K562 (cell line): ENCODE results near the gene CARD8. TPM values are rescaled to one million over a fixed set of nuclear protein-coding genes. Genes with fewer than 3 reads are reported as not detected.

ENCODE experiments used
- BCLAF1 ChIP-seq, 2 experiments: fragments of 450-650 bp in 1 of 2; IDR thresholded peaks; 2 replicates each; pipeline ENCODE4 v1.6.1; 2011 to 2017; ENCODE audit warnings: low read depth in 2 of 2, antibody characterized with exemption in 1 of 2, borderline replicate concordance in 1 of 2, low read length in 1 of 2, mild to moderate bottlenecking in 1 of 2, mixed read lengths in 1 of 2; ENCODE audit not compliant: control insufficient read depth in 1 of 2
- CREB3 ChIP-seq: fragments of 450-650 bp; conservative IDR thresholded peaks from 2 replicates; pipeline ENCODE4 v1.6.1; 2016; ENCODE audit warnings: missing genetic modification characterization, low read depth, mild to moderate bottlenecking, missing compliant biosample characterization, moderate library complexity
- CTBP1 ChIP-seq: fragments of 450-650 bp; IDR thresholded peaks from 2 replicates; pipeline ENCODE4 v1.6.1; 2016; ENCODE audit warnings: borderline replicate concordance
- FOXM1 ChIP-seq, 2 experiments: fragments of 450-650 bp in 1 of 2; sonication (generic) in 1 of 2; formaldehyde crosslinking in 1 of 2; IDR thresholded peaks; 2 replicates each; pipeline versions ENCODE4 v1.6.1 to v1.9.0; 2017 to 2022; ENCODE audit warnings: low read depth in 2 of 2, mild to moderate bottlenecking in 2 of 2, missing genetic modification reagents in 1 of 2, moderate library complexity in 1 of 2
- HDAC1 ChIP-seq, 2 experiments: fragments of 450-650 bp; IDR thresholded peaks; 2 replicates each; pipeline ENCODE4 v1.6.1; 2016 to 2017; ENCODE audit warnings: inconsistent platforms in 1 of 2, mild to moderate bottlenecking in 1 of 2, moderate library complexity in 1 of 2
- ILK ChIP-seq: fragments of 450-650 bp; IDR thresholded peaks from 2 replicates; pipeline ENCODE4 v1.6.1; 2016; ENCODE audit warnings: missing genetic modification characterization, low read depth, mild to moderate bottlenecking, missing compliant biosample characterization, moderate library complexity, borderline replicate concordance
- NFIX ChIP-seq: fragments of 250-450 bp; sonication (Bioruptor Pico); IDR thresholded peaks from 2 replicates; pipeline ENCODE4 v1.4.0; 2020; ENCODE audit warnings: low read depth, mild to moderate bottlenecking, moderate library complexity
- NR2F6 ChIP-seq: fragments of 450-650 bp; formaldehyde crosslinking; IDR thresholded peaks from 2 replicates; pipeline ENCODE4 v1.4.0; 2020; ENCODE audit warnings: mild to moderate bottlenecking
- RHOXF2B ChIP-seq: fragments of 250-450 bp; sonication (Bioruptor Pico); conservative IDR thresholded peaks from 2 replicates; pipeline ENCODE4 v1.5.1; 2021
- TCF7 ChIP-seq: sonication (generic); IDR thresholded peaks from 2 replicates; pipeline ENCODE4 v1.6.1; 2016; ENCODE audit warnings: antibody characterized with exemption, borderline replicate concordance
- THRB ChIP-seq: fragments of 450-650 bp; formaldehyde crosslinking; conservative IDR thresholded peaks from 2 replicates; pipeline ENCODE4 v1.4.0; 2022; ENCODE audit warnings: mild to moderate bottlenecking, missing genetic modification characterization
- ZNF143 ChIP-seq: sonication (generic); formaldehyde crosslinking; IDR thresholded peaks from 2 replicates; pipeline ENCODE4 v1.9.0; 2022; ENCODE audit warnings: mild to moderate bottlenecking, missing genetic modification reagents
- ZNF277 ChIP-seq: fragments of 250-450 bp; sonication (Bioruptor Pico); IDR thresholded peaks from 2 replicates; pipeline ENCODE4 v1.8.0; 2022; ENCODE audit warnings: inconsistent platforms, mild to moderate bottlenecking, moderate library complexity, borderline replicate concordance
- ZNF280A ChIP-seq: fragments of 450-650 bp; IDR thresholded peaks from 2 replicates; pipeline ENCODE4 v1.6.1; 2018; ENCODE audit warnings: mild to moderate bottlenecking, low read depth; ENCODE audit not compliant: partially characterized antibody
- ZNF644 ChIP-seq: fragments of 200-800 bp; sonication (Bioruptor generic); IDR thresholded peaks from 2 replicates; pipeline ENCODE4 v1.6.1; 2016; ENCODE audit warnings: low read depth, missing genetic modification characterization, missing compliant biosample characterization
- ZNF668 ChIP-seq: fragments of 250-450 bp; sonication (Bioruptor Pico); IDR thresholded peaks from 2 replicates; pipeline ENCODE4 v1.8.0; 2022; ENCODE audit warnings: mild to moderate bottlenecking, inconsistent platforms
- ZNF695 ChIP-seq: fragments of 450-650 bp; formaldehyde crosslinking; IDR thresholded peaks from 2 replicates; pipeline ENCODE4 v1.4.0; 2020; ENCODE audit warnings: mild to moderate bottlenecking, moderate library complexity
- polyA plus RNA-seq, 8 experiments: library from polyadenylated mRNA; depleted of rRNA in 4 of 8; stranded (reverse) in 5 of 8; unstranded in 3 of 8; fragments of >200 nt; fragmentation: Nextera tagmentation in 2 of 8; fragmentation: Illumina TruSeq in 1 of 8; extraction: Ambion mirVana in 2 of 8; extraction: Trizol in 1 of 8; gene quantifications; 2 replicates each; pipeline versions ENCODE4 v1.2.1 to v1.2.3, GENCODE V29; 2011 to 2014; ENCODE audit warnings: inconsistent platforms in 1 of 8, missing spikeins in 1 of 8
- total RNA-seq, 7 experiments: library from RNA; depleted of rRNA in 6 of 7; stranded (reverse); fragments of >200 nt in 6 of 7; fragmentation: Illumina TruSeq in 2 of 7; extraction: Trizol in 2 of 7; gene quantifications; 2 replicates each; pipeline versions ENCODE4 v1.2.1 to v1.2.3, GENCODE V29; 2011 to 2021; ENCODE audit warnings: low replicate concordance in 1 of 7

CARD8 gene
- total and polyA plus RNA-seq, 9 of the 15 experiments (the other 6 are each of a cell fraction or from before 2014, with no cell fraction given), result 11.5 to 26.4 (median 20.8) TPM

- peak; percentile 88 for TF ChIP-seq CREB3 (tag)
- no peak for TF ChIP-seq ZNF695 (CRISPR knock-in tag)
- no peak for TF ChIP-seq ILK (tag)
- no peak for TF ChIP-seq ZNF668
- no peak for TF ChIP-seq RHOXF2B
- peak; percentile 73 for TF ChIP-seq CTBP1
- TF ChIP-seq NFIX (CRISPR knock-in tag), result no peak
- no peak for TF ChIP-seq NR2F6 (CRISPR knock-in tag)
- peak in 1 of 2 experiments; percentile 61; a peak in 2 of 4 replicates for TF ChIP-seq HDAC1 (IDR thresholded peaks at IDR 0.05)
- TF ChIP-seq TCF7, result no peak
- peak in 1 of 2 experiments; percentile 92; a peak in 2 of 4 replicates for TF ChIP-seq BCLAF1 (IDR thresholded peaks at IDR 0.05; ENCODE audit: borderline replicate concordance in 1 of 2, control insufficient read depth in 1 of 2, low read depth in 2 of 2, low read length in 1 of 2)
- no peak for TF ChIP-seq ZNF143 (CRISPR knock-in tag)
- no peak for TF ChIP-seq THRB (CRISPR knock-in tag)
- TF ChIP-seq ZNF644 (tag), result peak; percentile 92
- no peak for TF ChIP-seq ZNF280A
- TF ChIP-seq ZNF277, result no peak
- TF ChIP-seq FOXM1 (IDR thresholded peaks at IDR 0.05; ENCODE audit: low read depth), result peak; percentile 59
- TF ChIP-seq FOXM1 (CRISPR knock-in tag; IDR thresholded peaks at IDR 0.05; ENCODE audit: low read depth), result no peak
Observed at GRCh38 chr19:48255376-48256303, at the start of gene CARD8 (continued).
